ENCODE measurements around the gene SLC9A9.

SLC9A9 gene

GRCh38 chr3:143363949-143364348 lies 484.3 kb downstream of the SLC9A9 start:
- Histone ChIP-seq H3K27ac (no peak overlapping the region), H3K4me3 (ENCODE audit: low read depth, low read length) (no peak overlapping the region), H3K27me3 (replicated peaks) (no peaks in the 10 kb centered on the region), H3K36me3 (replicated peaks) (no peaks in the 10 kb centered on the region)
- DNase-seq, result no peak
- in situ Hi-C loops (cut with HindIII; ENCODE audit: low pct_ligation_motif_present, low sequenced_read_pairs), result no loop called here
- TF ChIP-seq, protein P1, sequence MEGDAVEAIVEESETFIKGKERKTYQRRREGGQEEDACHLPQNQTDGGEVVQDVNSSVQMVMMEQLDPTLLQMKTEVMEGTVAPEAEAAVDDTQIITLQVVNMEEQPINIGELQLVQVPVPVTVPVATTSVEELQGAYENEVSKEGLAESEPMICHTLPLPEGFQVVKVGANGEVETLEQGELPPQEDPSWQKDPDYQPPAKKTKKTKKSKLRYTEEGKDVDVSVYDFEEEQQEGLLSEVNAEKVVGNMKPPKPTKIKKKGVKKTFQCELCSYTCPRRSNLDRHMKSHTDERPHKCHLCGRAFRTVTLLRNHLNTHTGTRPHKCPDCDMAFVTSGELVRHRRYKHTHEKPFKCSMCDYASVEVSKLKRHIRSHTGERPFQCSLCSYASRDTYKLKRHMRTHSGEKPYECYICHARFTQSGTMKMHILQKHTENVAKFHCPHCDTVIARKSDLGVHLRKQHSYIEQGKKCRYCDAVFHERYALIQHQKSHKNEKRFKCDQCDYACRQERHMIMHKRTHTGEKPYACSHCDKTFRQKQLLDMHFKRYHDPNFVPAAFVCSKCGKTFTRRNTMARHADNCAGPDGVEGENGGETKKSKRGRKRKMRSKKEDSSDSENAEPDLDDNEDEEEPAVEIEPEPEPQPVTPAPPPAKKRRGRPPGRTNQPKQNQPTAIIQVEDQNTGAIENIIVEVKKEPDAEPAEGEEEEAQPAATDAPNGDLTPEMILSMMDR (IDR thresholded peaks at IDR 0.05; ENCODE audit: low read depth, low read length, missing control alignments), result no peak

GRCh38 chr3:143363276-143363675 lies 485.0 kb downstream of the SLC9A9 start:
- H3K36me3 ChIP-seq (replicated peaks), result no peaks in the 10 kb centered on the region
- TF ChIP-seq, protein P1 (IDR thresholded peaks at IDR 0.05; ENCODE audit: low read depth, low read length, missing control alignments), result no peak
- DNase-seq, result peak; percentile 74
- no peaks in the 10 kb centered on the region for H3K27me3 ChIP-seq (replicated peaks)
- in situ Hi-C loops (cut with HindIII; ENCODE audit: low pct_ligation_motif_present, low sequenced_read_pairs), result no loop called here
- peak overlapping the region; percentile 46 for H3K27ac ChIP-seq
- H3K4me3 ChIP-seq (ENCODE audit: low read depth, low read length), result no peak overlapping the region

GRCh38 chr3:143362115-143362991 lies 485.9 kb downstream of the SLC9A9 start:
- in situ Hi-C loops (cut with HindIII; ENCODE audit: low pct_ligation_motif_present, low sequenced_read_pairs), result no loop called here
- peak overlapping the region; percentile 46 for H3K27ac ChIP-seq
- TF ChIP-seq, protein P1 (IDR thresholded peaks at IDR 0.05; ENCODE audit: low read depth, low read length, missing control alignments), result no peak
- no peak overlapping the region for H3K4me3 ChIP-seq (ENCODE audit: low read depth, low read length)
- no peaks in the 10 kb centered on the region for H3K36me3 ChIP-seq (replicated peaks)
- peak; percentile 7 for DNase-seq
- no peaks in the 10 kb centered on the region for H3K27me3 ChIP-seq (replicated peaks)

DNA sequence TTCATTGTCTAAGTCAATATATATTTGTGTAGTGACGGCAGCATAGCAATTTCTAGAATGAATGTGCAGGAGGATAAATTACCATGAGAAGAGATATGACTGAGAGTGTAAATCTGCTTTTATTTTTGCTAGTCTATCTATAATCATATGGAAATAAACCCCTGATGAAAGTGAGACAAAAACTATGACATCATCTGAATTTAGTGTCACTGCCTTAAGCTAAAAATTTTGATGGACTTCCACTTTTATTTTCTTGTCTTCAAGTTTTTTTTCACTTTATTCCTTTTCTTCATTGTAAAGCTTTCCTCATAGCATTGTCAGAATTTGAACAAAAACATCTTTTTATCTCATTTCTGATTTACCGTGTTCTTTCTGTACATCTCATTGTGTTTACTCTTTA lies 486.7 kb downstream of the SLC9A9 start:
- in situ Hi-C loops (cut with HindIII; ENCODE audit: low pct_ligation_motif_present, low sequenced_read_pairs), result no loop called here
- Histone ChIP-seq H3K36me3 (replicated peaks) (no peaks in the 10 kb centered on the region), H3K27me3 (replicated peaks) (no peaks in the 10 kb centered on the region), H3K27ac (no peak overlapping the region), H3K4me3 (ENCODE audit: low read depth, low read length) (no peak overlapping the region)
- TF ChIP-seq, protein P1 (IDR thresholded peaks at IDR 0.05; ENCODE audit: low read depth, low read length, missing control alignments), result no peak
- no peak for DNase-seq

DNA sequence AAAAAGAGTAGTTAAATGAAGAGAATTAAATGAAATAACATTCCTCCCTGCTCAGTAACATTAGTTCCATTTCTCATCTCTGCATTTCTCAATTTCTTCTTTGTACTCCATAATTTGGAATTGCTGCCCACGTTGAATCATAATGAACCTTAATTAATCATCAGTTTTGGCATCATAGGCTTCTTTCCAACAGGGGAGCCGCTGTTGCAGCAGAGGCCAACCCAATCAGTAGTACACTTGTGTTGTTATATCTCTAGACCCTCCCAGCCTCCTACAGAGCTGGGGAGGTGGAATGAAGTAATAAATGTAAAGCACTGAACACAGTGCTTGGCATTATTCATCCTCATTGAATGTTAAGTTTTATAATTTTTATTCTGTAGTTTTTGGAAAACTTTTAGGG lies 488.0 kb downstream of the SLC9A9 start:
- TF ChIP-seq, protein P1 (IDR thresholded peaks at IDR 0.05; ENCODE audit: low read depth, low read length, missing control alignments), result no peak
- Histone ChIP-seq H3K27ac (no peak overlapping the region), H3K36me3 (replicated peaks) (no peaks in the 10 kb centered on the region), H3K4me3 (ENCODE audit: low read depth, low read length) (no peak overlapping the region), H3K27me3 (replicated peaks) (no peaks in the 10 kb centered on the region)
- in situ Hi-C loops (cut with HindIII; ENCODE audit: low pct_ligation_motif_present, low sequenced_read_pairs), result no loop called here
- DNase-seq, result no peak
